Spleen (tissue), 11 donors: ENCODE data around the gene MED13L. TPM values are rescaled to one million over a fixed set of nuclear protein-coding genes. Genes with fewer than 3 reads are reported as not detected.
"Not testable (repeated sequence)": the region's sequence is repeated elsewhere in the genome, so short reads cannot be mapped to it uniquely, and the experiment has no call there.

Experiments
- DNase-seq: peaks from one replicate; pipeline ENCODE4 v3.0.0-alpha.2; 2020
- H3K27ac ChIP-seq, 8 donors: fragments of 200-600 bp; sonication (generic) in 7 of 8; 1 replicate in 4 of 8; 2 replicates in 4 of 8; pipeline versions ENCODE4 v1.5.0 to v1.8.0; 2016 to 2021; ENCODE audit warnings: inconsistent platforms in 4 of 8, mild to moderate bottlenecking in 4 of 8, moderate library complexity in 1 of 8
- H3K27me3 ChIP-seq, 7 donors: fragments of 200-600 bp; sonication (generic) in 6 of 7; replicated peaks in 1 of 7; 1 replicate in 4 of 7; 2 replicates in 3 of 7; pipeline versions ENCODE4 v1.5.0 to v1.8.0; 2016 to 2021; ENCODE audit warnings: inconsistent platforms in 3 of 7, mild to moderate bottlenecking in 1 of 7
- H3K36me3 ChIP-seq, 6 donors: fragments of 200-600 bp; sonication (generic) in 5 of 6; 1 replicate in 4 of 6; 2 replicates in 2 of 6; pipeline versions ENCODE4 v1.5.0 to v1.8.0; 2016 to 2021; ENCODE audit warnings: inconsistent platforms in 2 of 6
- H3K4me1 ChIP-seq, 6 donors: fragments of 200-600 bp; sonication (generic) in 5 of 6; 1 replicate in 3 of 6; 2 replicates in 3 of 6; pipeline versions ENCODE4 v1.5.0 to v1.8.0; 2016 to 2021; ENCODE audit warnings: inconsistent platforms in 3 of 6
- H3K4me3 ChIP-seq, 8 donors: fragments of 200-600 bp; sonication (generic) in 7 of 8; 1 replicate in 4 of 8; 2 replicates in 4 of 8; pipeline versions ENCODE4 v1.5.0 to v1.8.0; 2016 to 2021; ENCODE audit warnings: inconsistent platforms in 4 of 8, mild to moderate bottlenecking in 4 of 8, moderate library complexity in 2 of 8
- H3K9me3 ChIP-seq, 8 donors: fragments of 200-600 bp; sonication (generic) in 7 of 8; 1 replicate in 4 of 8; 2 replicates in 4 of 8; pipeline versions ENCODE4 v1.5.0 to v1.8.0; 2016 to 2021; ENCODE audit warnings: inconsistent platforms in 4 of 8
- POLR2A ChIP-seq, 3 donors: fragments of 450-650 bp; IDR thresholded peaks; one replicate each; pipeline ENCODE4 v1.5.1; 2017; ENCODE audit warnings: antibody characterized with exemption in 3 of 3, mild to moderate bottlenecking in 1 of 3
- POLR2AphosphoS5 ChIP-seq, 3 donors: sonication (generic); formaldehyde crosslinking; IDR thresholded peaks; one replicate each; pipeline ENCODE4 v1.5.1; 2017; ENCODE audit warnings: antibody characterized with exemption in 3 of 3
- WGBS, 5 donors: extraction: QIAGEN DNeasy Blood & Tissue Kit in 3 of 5; methylation state at CpG; one replicate each; pipeline versions ENCODE4 v1.1.5 to v1.1.7; 2013 to 2018; 5-methylcytosine and 5-hydroxymethylcytosine counted together
- intact Hi-C: fragments of 100-400 bp; cut with DNase I; formaldehyde crosslinking; loops from one replicate; pipeline ENCODE4 v1.15.0; 2023; ENCODE audit warnings: low total_unique reads
- polyA plus RNA-seq, 3 donors: library from polyadenylated mRNA; stranded (reverse); fragments of 200-250 nt; gene quantifications; one replicate each; pipeline ENCODE4 v1.2.1, GENCODE V29; 2013
- total RNA-seq, 7 donors: library from RNA; depleted of rRNA in 3 of 7; stranded (reverse); fragments of >200 nt in 3 of 7; fragmentation: NEBNext Ultra II Directional in 4 of 7; extraction: Animal tissue kit (Norgen Biotek cat#: 25700) in 4 of 7; gene quantifications; one replicate each; pipeline versions ENCODE4 v1.1.0 to v1.2.1, GENCODE V29; 2016 to 2021
- TF ChIP-seq, protein P1 (sequence below), 11 experiments: fragments of 200-600 bp in 7 of 11; fragments of 450-650 bp in 4 of 11; sonication (generic) in 4 of 11; IDR thresholded peaks in 8 of 11; conservative IDR thresholded peaks in 3 of 11; 1 replicate in 7 of 11; 2 replicates in 4 of 11; pipeline versions ENCODE4 v1.4.0 to v1.8.0; 2016 to 2021; ENCODE audit warnings: antibody characterized with exemption in 11 of 11, inconsistent platforms in 4 of 11, mild to moderate bottlenecking in 1 of 11
- donor health status: healthy with polysubstance abuse.
- donor health status: DM: no; HTN: no; CAD: no; lungs with moderate emphysema.
- donor health status: DM: no; HTN: no; CAD: no.
- donor health status: Bipolar disorder and iron deficiency.
- donor health status: healthy.
- donor health status: DM: no; HTN: no; CAD: no.
- donor health status: DM: yes; HTN: yes; CAD: no.

MED13L gene
- total and polyA plus RNA-seq, 10 donors, result 13.4 to 255 (median 185) TPM

DNA sequence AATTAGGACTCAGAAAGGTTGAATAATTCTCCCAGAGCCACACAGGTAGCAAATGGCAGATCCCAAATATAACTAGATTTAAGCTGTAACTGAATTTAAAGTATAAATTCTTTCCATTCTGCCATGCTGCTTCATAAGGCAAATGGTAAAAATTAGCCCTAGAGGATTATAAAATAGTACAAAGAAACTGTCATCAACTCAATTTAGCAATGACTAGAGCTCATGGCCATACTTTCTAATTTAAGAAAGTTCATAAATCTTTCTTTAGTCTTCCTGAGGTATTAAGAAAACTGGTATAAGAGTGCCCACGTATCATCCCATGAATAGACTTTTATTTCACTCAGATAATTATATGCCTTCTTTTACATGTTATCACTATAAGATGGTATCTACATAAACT, 34.8 kb downstream of the MED13L start:
- no peak for DNase-seq
- H3K27me3 ChIP-seq, result no peaks in the 10 kb centered on the region
- H3K9me3 ChIP-seq, result no peaks in the 10 kb centered on the region
- H3K27ac ChIP-seq, result no peak overlapping the region
- peaks cover 0 to 5% (median 0%) of the 10 kb centered on the region in 6 donors for H3K36me3 ChIP-seq
- no peak overlapping the region for H3K4me3 ChIP-seq
- WGBS, 5 donors, result 88 to 96% (median 89%) methylated on average over 1 of the region's 1 CpG
- intact Hi-C loops, result no loop called here
- no peak for TF ChIP-seq POLR2A (IDR thresholded peaks at IDR 0.05)
- TF ChIP-seq, protein P1, sequence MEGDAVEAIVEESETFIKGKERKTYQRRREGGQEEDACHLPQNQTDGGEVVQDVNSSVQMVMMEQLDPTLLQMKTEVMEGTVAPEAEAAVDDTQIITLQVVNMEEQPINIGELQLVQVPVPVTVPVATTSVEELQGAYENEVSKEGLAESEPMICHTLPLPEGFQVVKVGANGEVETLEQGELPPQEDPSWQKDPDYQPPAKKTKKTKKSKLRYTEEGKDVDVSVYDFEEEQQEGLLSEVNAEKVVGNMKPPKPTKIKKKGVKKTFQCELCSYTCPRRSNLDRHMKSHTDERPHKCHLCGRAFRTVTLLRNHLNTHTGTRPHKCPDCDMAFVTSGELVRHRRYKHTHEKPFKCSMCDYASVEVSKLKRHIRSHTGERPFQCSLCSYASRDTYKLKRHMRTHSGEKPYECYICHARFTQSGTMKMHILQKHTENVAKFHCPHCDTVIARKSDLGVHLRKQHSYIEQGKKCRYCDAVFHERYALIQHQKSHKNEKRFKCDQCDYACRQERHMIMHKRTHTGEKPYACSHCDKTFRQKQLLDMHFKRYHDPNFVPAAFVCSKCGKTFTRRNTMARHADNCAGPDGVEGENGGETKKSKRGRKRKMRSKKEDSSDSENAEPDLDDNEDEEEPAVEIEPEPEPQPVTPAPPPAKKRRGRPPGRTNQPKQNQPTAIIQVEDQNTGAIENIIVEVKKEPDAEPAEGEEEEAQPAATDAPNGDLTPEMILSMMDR (IDR thresholded peaks at IDR 0.05 in 8 of 11, conservative IDR thresholded peaks at IDR 0.05 in 3 of 11), result no peak
- no peak for TF ChIP-seq POLR2AphosphoS5 (IDR thresholded peaks at IDR 0.05)
- H3K4me1 ChIP-seq, result peaks cover 32 to 98% (median 75%) of the 10 kb centered on the region in 6 donors

DNA sequence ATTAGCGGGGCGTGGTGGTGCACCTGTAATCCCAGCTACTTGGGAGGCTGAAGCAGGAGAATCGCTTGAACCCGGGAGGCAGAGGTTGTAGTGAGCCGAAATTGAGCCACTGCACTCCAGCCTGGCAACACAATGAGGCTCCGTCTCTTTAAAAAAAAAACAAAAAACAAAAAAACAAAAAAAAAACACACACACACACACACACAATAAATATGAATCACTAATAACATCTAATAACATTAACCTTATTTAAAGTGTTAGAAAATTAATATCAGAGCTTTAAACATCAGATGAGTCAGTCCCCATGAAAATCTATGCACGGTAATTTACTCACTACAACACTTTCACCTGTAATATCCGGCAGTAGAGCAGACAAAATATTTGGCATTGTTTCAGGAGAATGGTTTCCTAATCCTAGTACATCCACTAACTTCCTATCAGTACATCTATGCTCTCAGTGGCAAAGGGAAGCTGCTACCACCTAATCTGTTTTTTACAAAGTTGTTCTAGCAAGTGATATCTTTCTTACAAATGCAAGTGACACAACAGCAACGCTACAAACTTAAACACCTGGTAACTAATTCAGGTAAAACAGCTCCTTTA, 36.2 kb downstream of the MED13L start:
- Histone ChIP-seq H3K27ac (no peak overlapping the region), H3K9me3 (no peaks in the 10 kb centered on the region), H3K27me3 (no peaks in the 10 kb centered on the region), H3K4me1 (peaks cover 31 to 100% (median 84%) of the 10 kb centered on the region in 6 donors), H3K4me3 (no peak overlapping the region), H3K36me3 (peaks cover 0 to 5% (median 0%) of the 10 kb centered on the region in 6 donors)
- WGBS, 5 donors, result 73 to 81% (median 78%) methylated on average over 9 of the region's 9 CpGs
- intact Hi-C loops, result no loop called here
- DNase-seq, result no peak
- no peak for TF ChIP-seq POLR2A (IDR thresholded peaks at IDR 0.05)
- TF ChIP-seq, protein P1 (IDR thresholded peaks at IDR 0.05 in 8 of 11, conservative IDR thresholded peaks at IDR 0.05 in 3 of 11), result no peak

DNA sequence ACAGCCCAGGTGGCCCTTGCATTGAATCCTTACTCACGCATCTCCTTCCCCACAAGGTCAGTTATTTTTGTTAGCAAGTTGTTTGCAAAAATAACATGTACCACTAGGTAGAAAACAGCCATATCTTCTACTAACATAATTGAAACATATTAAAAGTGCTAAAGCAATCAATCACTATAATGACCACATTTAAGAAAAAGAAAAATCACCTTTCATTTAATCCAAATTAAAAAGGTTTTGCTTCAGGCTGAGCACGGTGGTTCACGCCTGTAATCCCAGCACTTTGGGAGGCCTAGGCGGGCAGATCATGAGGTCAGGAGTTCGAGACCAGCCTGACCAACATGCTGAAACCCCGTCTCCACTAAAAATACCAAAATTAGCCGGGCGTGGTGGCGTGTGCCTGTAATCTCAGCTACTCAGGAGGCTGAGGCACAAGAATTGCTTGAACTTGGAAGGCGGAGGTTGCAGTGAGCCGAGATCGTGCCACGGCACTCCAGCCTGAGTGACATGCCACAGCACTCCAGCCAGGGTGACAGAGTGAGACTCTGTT, 38.8 kb downstream of the MED13L start:
- H3K36me3 ChIP-seq, DNase-seq, H3K27ac ChIP-seq, H3K9me3 ChIP-seq, H3K27me3 ChIP-seq, H3K4me3 ChIP-seq: not testable (repeated sequence)
- H3K4me1 ChIP-seq, result peaks cover 6 to 97% (median 67%) of the 10 kb centered on the region in 6 donors
- intact Hi-C loops, result loop anchor here (10.0 kb wide), 1 partner anchor 224 kb away; no protein-coding TSS in a partner anchor
- WGBS, 5 donors, result 89 to 95% (median 93%) methylated on average over 13 of the region's 13 CpGs

DNA sequence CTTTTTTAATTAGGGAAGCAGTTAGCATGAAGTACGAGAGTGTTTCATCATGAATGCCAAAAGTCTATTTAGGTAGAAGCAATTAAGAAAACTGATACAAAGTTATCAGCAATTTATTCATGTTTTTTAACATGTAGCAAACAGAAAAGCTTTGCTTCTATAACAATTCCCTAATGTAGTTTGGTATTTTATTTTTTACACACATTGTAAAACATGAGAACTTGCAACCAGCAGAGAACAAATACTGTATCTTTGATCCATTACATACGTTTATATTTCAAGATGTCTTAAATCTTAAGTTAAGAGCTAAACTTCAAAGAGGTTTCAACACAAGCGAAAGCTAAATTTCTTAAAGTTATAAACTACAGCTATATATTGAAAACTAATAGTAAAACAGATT, 39.3 kb downstream of the MED13L start:
- Histone ChIP-seq H3K27me3 (no peaks in the 10 kb centered on the region), H3K36me3 (peaks cover 0 to 5% (median 0%) of the 10 kb centered on the region in 6 donors), H3K9me3 (no peaks in the 10 kb centered on the region), H3K4me1 (peaks cover 1 to 97% (median 62%) of the 10 kb centered on the region in 6 donors), H3K4me3 (no peak overlapping the region), H3K27ac (no peak overlapping the region)
- WGBS, 5 donors, result 61 to 81% (median 72%) methylated on average over 3 of the region's 3 CpGs
- TF ChIP-seq, protein P1 (IDR thresholded peaks at IDR 0.05 in 8 of 11, conservative IDR thresholded peaks at IDR 0.05 in 3 of 11), result no peak
- TF ChIP-seq POLR2AphosphoS5 (IDR thresholded peaks at IDR 0.05), result no peak
- TF ChIP-seq POLR2A (IDR thresholded peaks at IDR 0.05), result no peak
- no peak for DNase-seq
- intact Hi-C loops, result loop anchor here (10.0 kb wide), 1 partner anchor 223 kb away; no protein-coding TSS in a partner anchor
